HFF-Myc (cell line): ENCODE results near the gene ZNF638.

Experiments used
- DNase-seq: peaks from one replicate; pipeline ENCODE4 v3.0.0-alpha.2; 2011; ENCODE audit warnings: low read depth; ENCODE audit errors: extremely low read depth
- H3K4me3 ChIP-seq: replicated peaks from 2 replicates; pipeline ENCODE4 v1.5.1; 2011; ENCODE audit warnings: low read depth, mild to moderate bottlenecking, control low read depth, low read length
- CTCF ChIP-seq: IDR thresholded peaks from 2 replicates; pipeline ENCODE4 v1.5.1; 2012; ENCODE audit warnings: mild to moderate bottlenecking, low read depth, low read length, control low read depth; ENCODE audit errors: missing control alignments

Gene ZNF638

GRCh38 chr2:71454221-71455010 is 122.8 kb downstream of the ZNF638 start:
- no peak overlapping the region; the same call in 1 of the 2 replicates for H3K4me3 ChIP-seq
- no peak for DNase-seq

GRCh38 chr2:71455011-71455740 is 123.6 kb downstream of the ZNF638 start:
- H3K4me3 ChIP-seq = no peak overlapping the region
- no peak for TF ChIP-seq CTCF
- DNase-seq = no peak

More at GRCh38 chr2:71454221-71455010, 122.8 kb downstream of the ZNF638 start:
- no peak for TF ChIP-seq CTCF

- no peak for TF ChIP-seq CTCF
- no peak overlapping the region for H3K4me3 ChIP-seq
- DNase-seq = no peak
These were observed 124.4 kb downstream of the ZNF638 start for GRCh38 chr2:71455741-71456569.

- no peak for TF ChIP-seq CTCF
- no peak overlapping the region for H3K4me3 ChIP-seq
- no peak for DNase-seq
These were observed 125.0 kb downstream of the ZNF638 start for GRCh38 chr2:71456617-71457016.

GRCh38 chr2:71457123-71457915 is 125.7 kb downstream of the ZNF638 start:
- no peak for DNase-seq
- TF ChIP-seq CTCF = no peak
- H3K4me3 ChIP-seq = no peak overlapping the region

- TF ChIP-seq CTCF = no peak
- no peak for DNase-seq
- H3K4me3 ChIP-seq = no peak overlapping the region
These were observed 126.3 kb downstream of the ZNF638 start for GRCh38 chr2:71457923-71458322.
